GM04503 (cell line): ENCODE results near the gene ZNF771.
"Not testable (repeated sequence)": the region's sequence is repeated elsewhere in the genome, so short reads cannot be mapped to it uniquely, and the experiment has no call there.

Source experiments
- DNase-seq: peaks from one replicate; pipeline ENCODE4 v3.0.0-alpha.2; 2012; ENCODE audit warnings: low read depth

ZNF771 gene

DNA sequence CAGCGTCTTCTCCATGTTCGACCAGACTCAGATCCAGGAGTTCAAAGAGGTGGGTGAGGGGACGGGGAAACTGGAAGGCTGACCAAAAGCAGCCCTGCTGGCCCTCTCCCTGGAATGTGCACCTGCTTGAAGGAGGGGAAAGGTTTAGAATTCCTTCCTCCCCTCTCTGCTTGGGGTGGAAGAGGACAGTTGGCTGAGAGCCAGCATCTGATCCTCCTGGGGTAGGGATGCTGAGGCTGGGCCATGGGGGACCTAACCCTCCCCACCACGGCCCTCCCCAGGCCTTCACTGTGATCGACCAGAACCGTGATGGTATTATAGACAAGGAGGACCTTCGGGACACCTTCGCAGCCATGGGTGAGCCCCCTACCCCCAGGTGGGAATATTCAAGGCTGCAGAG, 31.5 kb upstream of the ZNF771 start:
- DNase-seq: no peak

DNA sequence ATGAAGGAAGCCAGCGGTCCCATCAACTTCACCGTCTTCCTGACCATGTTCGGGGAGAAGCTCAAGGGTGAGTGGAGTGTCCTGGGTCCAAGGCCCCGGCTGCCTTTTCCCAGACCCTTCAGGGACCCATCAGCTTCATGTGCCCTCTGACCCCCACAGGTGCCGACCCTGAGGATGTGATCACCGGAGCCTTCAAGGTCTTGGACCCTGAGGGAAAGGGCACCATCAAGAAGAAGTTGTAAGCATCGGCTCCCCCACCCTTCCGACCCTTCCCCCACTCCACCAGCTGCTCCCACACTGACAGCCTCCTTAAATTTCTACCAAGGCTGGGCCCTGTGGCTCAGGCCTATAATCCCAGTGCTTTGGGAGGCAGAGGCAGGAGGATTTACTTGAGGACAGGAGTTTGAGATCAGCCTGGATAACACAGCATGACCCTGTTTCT, 30.9 kb upstream of the ZNF771 start:
- DNase-seq: no peak

DNA sequence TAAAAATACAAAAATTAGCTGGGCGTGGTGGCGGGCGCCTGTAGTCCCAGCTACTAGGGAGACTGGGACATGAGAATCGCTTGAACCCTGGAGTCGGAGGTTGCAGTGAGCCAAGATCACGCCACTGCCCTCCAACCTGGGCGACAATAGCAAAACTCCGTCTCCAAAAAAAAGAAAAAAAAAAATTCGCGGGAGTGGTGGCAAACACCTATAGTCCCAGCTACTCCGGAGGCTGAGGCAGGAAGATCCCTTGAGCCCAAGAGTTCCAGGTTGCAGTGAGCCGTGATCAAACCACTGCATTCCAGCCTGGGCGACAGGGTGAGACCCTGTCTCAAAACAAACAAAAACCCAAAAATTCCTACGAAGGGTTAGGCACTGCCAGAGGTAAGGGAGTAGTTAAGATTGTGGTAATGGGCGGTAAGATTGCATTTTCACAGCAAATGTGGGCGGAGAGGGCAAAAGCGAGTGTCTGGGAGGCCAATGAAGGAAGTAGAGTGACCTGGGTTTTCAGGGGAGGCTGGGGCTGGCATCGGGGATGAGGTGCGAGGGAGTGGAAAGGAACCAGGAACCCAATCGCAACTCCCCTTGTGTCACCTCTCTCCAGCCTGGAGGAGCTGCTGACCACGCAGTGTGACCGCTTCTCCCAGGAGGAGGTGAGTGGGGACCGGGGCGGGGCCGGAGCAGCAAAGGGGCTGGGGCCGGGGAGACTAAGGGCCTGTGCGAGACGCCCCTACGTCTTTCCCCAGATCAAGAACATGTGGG, 30.2 kb upstream of the ZNF771 start:
- DNase-seq: no peak

DNA sequence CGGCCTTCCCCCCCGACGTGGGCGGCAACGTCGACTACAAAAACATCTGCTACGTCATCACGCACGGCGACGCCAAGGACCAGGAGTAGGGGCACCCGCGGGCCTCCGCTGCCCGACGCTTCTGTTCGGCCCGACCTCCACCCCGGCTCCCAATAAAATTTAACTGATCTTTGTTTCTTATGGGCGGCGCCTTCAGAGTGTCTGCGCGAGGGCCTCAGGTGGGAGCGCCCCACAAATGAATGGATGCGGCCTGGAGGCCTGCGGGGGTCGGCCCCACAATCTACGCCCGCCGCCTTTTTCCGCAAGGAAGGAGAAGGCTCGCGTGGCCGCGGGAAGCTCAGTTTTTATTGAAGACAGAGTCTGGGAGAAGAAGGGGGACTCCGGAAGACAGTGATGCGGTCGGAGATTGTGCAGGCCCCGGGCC, 29.6 kb upstream of the ZNF771 start:
- DNase-seq: no peak

DNA sequence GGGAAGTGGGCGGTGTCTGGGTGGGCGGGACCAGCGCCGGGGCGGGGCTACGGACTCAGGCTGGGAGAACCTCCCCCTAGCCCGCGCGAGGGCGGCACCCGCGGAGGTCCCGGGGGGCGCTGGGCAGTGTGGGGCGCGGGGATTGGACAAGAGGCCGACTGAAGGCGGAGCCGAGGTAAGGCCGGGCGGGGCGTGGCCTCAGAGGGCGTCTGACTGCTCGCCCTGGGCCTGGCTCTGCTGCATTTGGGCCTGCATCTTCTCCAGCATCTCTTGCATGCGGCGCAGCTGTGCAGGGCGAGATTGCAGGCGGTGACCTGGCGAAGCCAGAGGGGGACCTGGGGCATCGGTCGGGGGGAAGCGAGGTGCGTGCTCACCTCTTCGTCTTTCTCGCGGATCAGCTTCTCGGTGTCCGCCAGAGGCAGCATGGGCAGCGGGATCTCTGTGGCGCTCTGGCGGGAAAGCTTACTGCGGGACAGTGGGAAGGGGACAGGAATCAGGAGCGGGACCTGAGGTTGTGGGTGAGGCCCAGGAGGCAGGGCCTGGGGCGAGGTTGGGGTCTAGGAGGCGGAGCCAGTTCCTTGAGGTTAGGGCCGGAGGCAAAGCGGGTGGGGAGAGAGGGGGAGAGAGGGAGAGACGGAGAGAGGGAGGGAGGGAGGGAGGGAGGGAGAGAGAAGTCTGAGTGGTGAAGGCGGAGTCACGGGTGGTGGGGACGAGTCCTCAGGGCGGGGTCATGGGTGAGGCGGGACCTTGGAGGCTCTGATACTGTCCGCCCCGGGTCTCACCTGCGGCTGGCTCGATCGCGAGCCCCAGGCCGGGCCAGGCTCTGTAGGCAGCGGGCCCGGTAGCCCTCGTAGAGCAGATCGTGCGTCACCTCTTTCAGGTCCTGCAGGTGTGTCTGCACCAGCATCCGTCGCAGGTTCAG, 28.9 kb upstream of the ZNF771 start:
- peak; percentile 72 for DNase-seq

DNA sequence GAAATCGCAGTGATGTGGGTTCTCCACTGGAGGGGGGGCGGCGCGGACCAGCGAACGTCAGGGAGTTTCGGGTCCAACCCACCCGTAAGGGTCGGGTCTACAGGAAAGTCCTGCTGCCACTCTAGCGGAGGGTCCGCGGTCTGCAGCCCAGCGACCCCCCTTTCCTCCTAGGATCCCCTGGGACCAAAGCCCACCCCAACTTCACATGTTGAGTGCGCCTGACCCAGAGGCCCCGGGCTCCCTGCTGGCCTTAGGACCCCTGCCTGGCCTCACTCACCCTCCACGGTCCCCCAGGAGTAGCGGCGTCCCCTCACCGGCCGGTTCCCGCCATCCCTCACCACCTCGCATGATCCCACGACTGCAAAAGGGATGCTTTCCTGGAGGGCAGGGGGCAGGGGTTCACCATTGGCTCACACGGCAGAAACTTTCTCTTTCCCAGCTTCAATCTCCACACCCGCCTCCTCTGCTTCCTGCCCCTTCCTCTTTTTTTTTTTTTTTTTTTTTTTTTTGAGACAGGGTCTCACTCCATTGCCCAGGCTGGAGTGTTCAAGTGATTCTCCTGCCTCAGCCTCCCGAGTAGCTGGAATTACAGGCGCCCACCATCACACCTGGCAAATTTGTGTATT, 28.1 kb upstream of the ZNF771 start:
- DNase-seq: no peak

DNA sequence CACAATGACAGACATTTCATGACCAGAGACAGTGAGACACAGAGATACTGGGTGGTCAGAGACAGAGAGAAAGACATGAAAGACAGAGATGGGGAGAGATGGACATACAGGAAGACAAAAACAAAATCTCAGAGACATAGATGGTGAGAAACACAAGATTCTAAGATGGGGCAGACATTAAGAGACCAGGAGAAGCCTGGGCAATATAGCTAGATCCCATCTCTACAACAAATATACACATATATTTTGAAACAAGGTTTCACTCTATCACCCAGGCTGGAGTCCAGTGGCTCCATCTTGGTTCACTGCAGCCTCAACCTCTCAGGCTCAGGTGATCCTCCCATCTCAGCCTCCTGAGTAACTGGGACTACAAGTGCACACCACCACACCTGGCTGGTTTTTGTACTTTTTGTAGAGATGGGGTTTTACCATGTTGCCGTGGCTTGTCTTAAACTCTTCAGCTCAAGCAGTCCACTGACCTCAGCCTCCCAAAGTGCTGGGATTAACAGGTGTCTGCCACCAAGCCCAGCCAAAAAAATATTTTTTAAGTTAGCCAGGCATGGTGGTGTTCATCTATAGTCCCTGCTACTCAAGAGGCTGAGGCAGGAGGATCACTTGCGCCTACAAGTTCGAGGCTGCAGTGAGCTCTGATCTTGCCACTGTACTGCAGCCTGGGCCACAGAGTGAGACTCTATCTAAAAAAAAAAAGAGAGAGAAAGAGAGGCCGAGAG, 27.2 kb upstream of the ZNF771 start:
- no peak for DNase-seq

DNA sequence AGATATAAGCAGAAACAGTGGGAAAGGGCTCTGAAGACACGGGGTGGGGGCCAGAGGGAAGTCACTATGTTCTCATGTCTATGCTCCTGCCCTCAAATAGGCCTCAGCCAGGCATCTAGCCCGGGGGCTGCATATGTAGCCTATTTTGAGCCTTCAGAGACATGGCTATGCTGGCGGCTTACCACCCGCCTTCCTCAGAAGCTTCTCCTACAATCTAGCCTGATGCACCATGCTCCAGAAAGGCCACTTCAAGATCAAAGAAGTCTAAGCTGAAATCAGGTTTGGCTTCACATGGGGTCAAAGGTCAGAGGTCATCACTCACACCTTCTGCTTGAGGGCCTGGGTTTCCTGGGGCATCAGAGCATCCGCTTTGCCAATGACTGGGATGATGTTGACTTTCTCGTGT, 26.6 kb upstream of the ZNF771 start:
- no peak for DNase-seq

DNA sequence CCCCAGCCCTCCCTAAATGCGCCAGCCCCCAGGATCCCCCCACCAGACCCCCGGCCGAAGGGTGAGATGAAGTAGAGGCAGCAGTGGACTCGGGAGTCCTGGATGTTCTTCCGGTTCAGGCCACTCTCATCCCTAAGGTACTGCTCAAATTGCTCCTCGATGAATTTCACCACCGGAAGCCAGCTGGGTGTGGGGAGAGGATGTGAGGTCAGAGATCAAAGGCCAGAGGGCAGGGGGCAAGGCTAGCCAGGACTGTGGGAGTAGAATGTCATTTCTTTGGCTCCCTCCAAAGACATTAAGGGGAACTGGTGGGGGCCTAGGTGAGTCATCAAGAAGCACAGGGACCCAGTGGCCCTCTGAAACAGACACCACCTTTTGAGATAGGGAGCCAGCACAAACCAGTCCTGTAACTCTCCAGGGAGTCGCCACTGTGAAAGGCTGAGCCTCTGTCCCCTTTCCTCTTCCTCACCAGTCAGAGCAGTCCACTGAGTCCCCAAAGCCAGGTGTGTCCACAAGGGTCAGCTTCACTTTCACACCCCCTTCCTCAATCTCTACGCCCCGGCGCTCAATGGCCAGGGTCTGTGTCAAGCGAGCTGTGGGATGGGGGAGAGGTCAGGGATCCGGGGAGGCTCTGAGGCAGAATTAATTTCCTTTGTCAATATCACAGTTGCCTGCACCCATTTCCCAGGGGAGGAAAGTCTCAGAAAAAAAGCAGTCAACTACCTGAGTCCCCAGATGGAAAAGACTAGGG, 25.9 kb upstream of the ZNF771 start:
- DNase-seq: no peak

DNA sequence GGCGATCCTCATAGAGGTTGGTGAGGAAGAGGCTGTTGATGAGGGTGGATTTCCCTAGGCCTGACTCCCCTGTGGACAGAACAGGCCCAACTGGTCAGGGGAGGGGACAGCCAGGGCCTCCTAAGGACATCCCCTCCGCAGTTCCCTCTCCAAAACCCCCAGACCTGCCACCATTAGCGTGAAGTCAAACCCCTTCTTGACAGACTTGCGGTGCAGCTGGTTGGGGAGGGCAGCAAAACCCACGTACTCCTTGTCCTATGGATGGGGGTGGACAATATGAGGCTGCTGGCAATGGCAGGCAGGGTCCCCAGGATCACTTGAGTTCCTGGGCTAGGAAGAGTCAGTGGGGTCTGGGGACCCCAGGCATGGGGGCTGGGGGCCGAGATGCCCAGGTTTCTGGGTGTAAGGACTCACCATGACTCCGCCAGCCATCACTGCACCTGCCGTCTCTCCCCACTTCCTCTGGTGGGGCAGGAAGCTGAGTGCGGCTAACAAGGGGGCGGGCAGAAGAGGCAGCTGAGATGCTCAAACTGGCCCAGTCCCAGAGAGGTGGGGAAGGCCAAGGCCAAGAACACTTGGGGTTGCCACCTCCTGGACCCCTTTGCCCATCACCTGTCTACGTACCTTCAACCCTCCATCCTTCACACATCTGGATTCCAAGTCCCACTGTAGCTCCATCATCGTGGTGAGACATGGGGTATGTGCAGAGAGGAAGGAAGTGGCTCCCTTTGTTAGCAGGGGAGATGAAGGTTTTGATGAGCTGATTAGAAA, 25.1 kb upstream of the ZNF771 start, which contains the start of gene SEPTIN1:
Gene SEPTIN1, minus strand, starts transcription at position 451 of the 771 bp plus-strand sequence. Its CDS starts 19 bp downstream, at position 432.
- DNase-seq: no peak

DNA sequence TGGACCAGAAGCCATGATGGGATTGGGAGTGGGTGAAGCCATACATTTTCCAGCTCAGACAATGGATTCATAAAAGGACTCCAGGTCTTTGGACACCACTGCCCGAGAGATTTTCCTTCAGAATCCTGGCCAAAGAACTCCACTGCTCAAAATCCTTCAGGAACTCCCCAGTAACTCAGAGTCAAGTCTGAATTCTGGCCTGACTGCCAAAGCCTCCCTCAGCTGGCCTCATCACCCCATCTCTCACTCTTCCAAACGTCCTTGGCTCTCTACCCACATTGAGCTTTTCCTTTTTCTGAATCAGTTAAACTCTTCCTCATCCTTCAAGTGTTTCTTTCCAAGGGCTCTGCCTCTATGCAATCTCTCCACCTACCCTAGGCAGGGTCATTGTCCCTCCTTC, 23.9 kb upstream of the ZNF771 start:
- no peak for DNase-seq

DNA sequence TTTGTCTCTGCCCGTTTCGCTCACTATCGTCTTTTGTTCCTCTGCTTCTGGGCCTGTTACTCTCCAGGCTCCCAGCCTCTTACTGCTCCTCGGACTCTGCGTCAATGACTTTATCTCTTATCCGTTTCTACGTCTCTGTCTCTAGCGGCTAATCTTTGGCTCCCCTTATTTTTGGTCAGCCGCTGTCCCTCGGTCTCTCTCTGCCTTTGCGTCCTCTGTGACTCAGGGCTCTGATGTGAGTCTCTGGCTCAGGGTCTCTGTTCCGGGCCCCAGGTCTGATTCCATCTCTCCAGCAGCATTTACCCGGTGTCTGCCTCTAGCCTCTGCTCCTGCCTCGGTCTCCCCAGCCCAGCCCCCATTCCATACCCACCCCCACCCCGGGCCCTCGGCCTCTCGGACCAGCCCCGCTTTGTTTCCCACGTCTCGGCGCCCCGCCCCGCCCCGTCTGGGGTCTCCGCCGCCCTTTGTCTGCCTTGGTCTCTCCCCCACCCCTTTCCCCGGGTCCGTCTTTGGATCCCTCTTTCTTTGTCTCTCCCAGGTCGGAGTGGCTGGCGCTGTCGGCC, 12.7 kb upstream of the ZNF771 start:
- no peak for DNase-seq

DNA sequence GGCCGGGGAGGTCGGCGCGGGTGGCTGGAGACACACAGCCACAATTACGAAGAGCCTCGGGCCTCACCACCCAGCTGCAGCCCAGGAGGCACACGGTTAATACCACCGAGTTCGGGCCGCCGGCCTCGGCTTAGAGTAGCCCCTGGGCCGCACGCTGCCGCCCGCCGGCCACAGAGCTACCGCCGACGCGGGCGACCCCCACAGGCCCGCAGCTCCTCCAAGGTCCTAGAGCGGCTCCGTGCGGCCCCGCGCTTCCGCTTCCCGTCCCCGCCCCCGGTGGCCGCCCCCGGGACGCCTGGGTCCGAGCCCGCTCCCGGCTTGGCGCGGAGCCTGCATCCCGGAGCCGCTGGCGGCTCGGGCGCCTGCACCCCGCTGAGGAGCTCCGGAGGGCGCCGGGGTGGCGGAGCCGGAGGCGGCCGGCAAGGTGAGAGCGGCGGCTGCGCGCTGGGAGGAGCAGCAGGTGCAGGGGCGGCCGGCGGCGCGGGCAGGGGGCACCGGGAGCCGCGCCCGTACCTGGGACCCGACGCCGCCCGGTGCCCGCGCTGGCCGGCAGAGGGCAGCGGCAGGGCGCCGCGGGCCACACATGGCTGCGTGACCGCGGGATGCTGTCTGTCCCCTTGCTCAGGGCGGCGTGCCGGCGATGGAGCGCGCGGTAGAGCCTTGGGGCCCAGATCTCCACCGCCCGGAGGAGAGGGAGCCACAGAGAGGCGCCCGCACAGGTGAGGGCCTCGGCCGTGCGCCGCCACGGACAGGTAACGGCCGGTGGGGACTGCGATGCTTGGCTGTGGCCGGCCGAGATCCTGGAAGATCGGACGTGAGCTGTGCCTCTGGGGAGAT, 12.0 kb upstream of the ZNF771 start, which contains the start of gene ZNF48:
Gene ZNF48, plus strand, starts transcription at position 266 of the 837 bp plus-strand sequence. Its CDS starts 375 bp downstream, at position 641.
- DNase-seq: no peak

DNA sequence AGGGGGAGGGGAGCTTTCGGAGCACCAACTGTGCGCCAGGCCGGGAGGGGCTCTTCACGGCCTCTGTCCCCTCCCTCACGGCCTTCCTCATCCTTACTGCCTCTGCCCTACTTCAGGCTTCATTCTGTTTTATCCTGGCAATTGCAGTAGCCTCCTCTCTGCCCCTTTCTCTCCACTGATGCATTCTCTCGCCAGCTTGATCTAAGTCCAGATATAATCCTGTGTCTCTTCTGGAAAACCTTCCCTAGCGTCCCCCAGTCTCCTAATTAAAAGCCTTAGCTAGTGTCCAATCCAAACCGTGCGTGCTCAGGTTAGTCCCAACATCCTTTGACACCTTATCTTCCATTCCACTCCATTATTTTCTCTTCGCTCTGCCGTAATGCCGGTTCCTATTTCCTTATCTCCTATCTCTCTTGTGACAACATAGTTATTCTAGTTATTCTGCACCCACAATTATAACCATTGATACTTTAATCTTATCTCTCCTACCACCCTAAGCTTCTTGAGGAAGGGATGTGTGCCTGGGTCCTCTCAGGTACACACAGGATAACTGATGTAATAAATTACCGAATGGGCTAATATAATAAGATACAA, 11.3 kb upstream of the ZNF771 start:
- no peak for DNase-seq

DNA sequence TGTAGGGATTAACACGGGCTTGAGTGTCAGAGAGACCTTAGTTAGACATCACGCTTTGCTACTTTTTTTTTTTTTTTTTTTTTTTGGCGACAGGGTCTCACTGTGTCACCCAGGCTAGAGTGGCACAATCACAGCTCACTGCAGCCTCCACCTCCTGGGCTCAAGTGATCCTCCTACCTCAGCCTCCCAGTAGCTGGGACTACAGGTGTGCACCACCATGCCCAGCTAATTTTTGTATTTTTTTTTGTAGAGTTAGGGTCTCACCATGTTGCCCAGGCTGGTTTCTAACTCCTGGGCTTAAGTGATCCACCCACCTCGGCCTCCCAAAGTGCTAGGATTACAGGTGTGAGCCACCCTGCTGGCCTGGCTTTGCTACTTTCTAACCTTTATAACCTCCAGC, 10.8 kb upstream of the ZNF771 start:
- not testable (repeated sequence) for DNase-seq

DNA sequence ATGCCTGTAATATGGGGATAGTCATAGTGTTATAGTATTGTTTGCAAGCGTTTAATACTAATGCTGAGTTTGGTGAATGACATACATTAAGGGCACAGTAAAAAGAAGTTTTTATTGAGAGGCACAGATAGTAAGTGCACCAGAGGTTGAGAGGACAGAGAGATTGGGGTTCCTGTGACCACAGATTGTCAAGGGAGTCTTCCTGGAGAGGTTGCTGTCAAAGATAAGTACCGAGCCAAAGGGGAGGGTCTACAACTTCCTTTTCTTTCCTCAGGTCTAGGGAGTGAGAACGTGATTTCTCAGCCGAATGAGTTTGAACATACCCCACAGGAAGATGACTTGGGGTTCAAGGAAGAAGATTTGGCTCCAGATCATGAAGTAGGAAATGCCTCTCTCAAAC, 10.3 kb upstream of the ZNF771 start:
- DNase-seq: no peak

DNA sequence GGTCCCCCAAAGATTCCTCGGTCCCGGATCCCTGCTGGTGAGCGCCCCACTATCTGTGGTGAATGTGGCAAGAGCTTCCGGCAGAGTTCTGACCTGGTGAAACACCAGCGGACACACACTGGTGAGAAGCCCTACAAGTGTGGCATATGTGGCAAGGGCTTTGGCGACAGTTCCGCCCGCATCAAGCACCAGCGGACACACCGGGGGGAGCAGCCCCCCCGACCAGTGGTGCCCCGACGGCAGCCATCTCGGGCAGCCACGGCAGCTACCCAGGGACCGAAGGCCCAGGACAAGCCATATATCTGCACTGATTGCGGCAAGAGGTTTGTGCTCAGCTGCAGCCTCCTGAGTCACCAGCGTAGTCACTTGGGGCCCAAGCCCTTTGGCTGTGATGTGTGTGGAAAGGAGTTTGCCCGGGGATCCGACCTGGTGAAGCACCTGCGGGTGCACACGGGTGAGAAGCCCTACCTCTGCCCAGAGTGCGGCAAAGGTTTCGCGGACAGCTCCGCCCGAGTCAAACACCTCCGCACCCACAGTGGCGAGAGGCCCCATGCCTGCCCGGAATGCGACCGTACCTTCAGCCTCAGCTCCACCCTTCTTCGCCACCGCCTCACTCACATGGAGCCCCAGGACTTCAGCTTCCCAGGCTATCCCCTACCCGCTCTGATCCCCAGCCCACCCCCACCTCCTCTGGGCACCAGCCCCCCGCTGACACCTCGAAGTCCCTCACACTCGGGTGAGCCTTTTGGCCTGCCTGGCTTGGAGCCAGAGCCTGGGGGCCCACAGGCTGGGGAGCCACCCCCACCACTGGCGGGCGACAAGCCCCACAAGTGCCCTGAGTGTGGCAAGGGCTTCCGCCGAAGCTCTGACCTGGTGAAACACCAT, 9.4 kb upstream of the ZNF771 start:
- DNase-seq: no peak
